Upper lobe of left lung (tissue), 6 donors: Measurements from ENCODE around the gene ALDOC. TPM values are rescaled to one million over a fixed set of nuclear protein-coding genes. Genes with fewer than 3 reads are reported as not detected.
A peak's percentile ranks its signal among the peaks of the same experiment; 100 is the strongest.

ENCODE experiments used
- ATAC-seq, 2 donors: fragments of 200-7000 bp; cut with Tn5 transposase; one replicate each; pipeline ENCODE4 v1.9.1; 2022; ENCODE audit warnings: mild to moderate bottlenecking in 2 of 2, moderate library complexity in 2 of 2; ENCODE audit not compliant: low FRiP score in 2 of 2
- DNase-seq, 2 donors: peaks; one replicate each; pipeline ENCODE4 v3.0.0-alpha.2; 2019 to 2020
- H3K27ac ChIP-seq, 4 donors: fragments of 200-600 bp; sonication (generic); one replicate each; pipeline ENCODE4 v1.5.1; 2016 to 2019
- H3K27me3 ChIP-seq, 4 donors: fragments of 200-600 bp; sonication (generic); one replicate each; pipeline ENCODE4 v1.5.1; 2017 to 2019
- H3K36me3 ChIP-seq, 4 donors: fragments of 200-600 bp; sonication (generic); one replicate each; pipeline ENCODE4 v1.5.1; 2016 to 2019
- H3K4me1 ChIP-seq, 4 donors: fragments of 200-600 bp; sonication (generic); one replicate each; pipeline ENCODE4 v1.5.1; 2018 to 2019
- H3K4me3 ChIP-seq, 4 donors: fragments of 200-600 bp; sonication (generic); one replicate each; pipeline ENCODE4 v1.5.1; 2017 to 2019; ENCODE audit warnings: mild to moderate bottlenecking in 2 of 4, moderate library complexity in 1 of 4
- H3K9me3 ChIP-seq, 4 donors: fragments of 200-600 bp; sonication (generic); one replicate each; pipeline ENCODE4 v1.5.1; 2018 to 2019
- EP300 ChIP-seq, 4 donors: sonication (generic); formaldehyde crosslinking; IDR thresholded peaks; one replicate each; pipeline ENCODE4 v1.5.1; 2017; ENCODE audit warnings: antibody characterized with exemption in 4 of 4, control low read depth in 2 of 4
- POLR2A ChIP-seq, 4 donors: fragments of 450-650 bp; IDR thresholded peaks; one replicate each; pipeline ENCODE4 v1.5.1; 2016 to 2017; ENCODE audit warnings: antibody characterized with exemption in 4 of 4, mild to moderate bottlenecking in 2 of 4
- POLR2AphosphoS5 ChIP-seq, 2 donors: sonication (generic); formaldehyde crosslinking; IDR thresholded peaks; one replicate each; pipeline ENCODE4 v1.5.1; 2017; ENCODE audit warnings: antibody characterized with exemption in 2 of 2
- WGBS, 2 donors: methylation state at CpG; one replicate each; pipeline ENCODE4 v1.1.5; 2017 to 2018; 5-methylcytosine and 5-hydroxymethylcytosine counted together
- total RNA-seq, 6 donors: library from RNA; depleted of rRNA in 4 of 6; stranded (reverse); fragments of >200 nt in 4 of 6; gene quantifications; one replicate each; pipeline versions ENCODE4 v1.1.0 to v1.2.1, GENCODE V29; 2016 to 2021
- TF ChIP-seq, protein P1 (sequence below), 6 experiments: fragments of 450-650 bp in 4 of 6; fragments of 200-600 bp in 2 of 6; sonication (generic) in 2 of 6; IDR thresholded peaks; one replicate each; pipeline ENCODE4 v1.5.1; 2016 to 2019; ENCODE audit warnings: antibody characterized with exemption in 6 of 6
- donor health status: DM: no; HTN: no; CAD: no; lungs with moderate emphysema.
- donor health status: DM: no; HTN: yes; CAD: no; lungs with severe emphysema.

The ALDOC gene
- total RNA-seq, 6 donors from 2014 or later = 6.3 to 19.2 (median 14.2) TPM

DNA sequence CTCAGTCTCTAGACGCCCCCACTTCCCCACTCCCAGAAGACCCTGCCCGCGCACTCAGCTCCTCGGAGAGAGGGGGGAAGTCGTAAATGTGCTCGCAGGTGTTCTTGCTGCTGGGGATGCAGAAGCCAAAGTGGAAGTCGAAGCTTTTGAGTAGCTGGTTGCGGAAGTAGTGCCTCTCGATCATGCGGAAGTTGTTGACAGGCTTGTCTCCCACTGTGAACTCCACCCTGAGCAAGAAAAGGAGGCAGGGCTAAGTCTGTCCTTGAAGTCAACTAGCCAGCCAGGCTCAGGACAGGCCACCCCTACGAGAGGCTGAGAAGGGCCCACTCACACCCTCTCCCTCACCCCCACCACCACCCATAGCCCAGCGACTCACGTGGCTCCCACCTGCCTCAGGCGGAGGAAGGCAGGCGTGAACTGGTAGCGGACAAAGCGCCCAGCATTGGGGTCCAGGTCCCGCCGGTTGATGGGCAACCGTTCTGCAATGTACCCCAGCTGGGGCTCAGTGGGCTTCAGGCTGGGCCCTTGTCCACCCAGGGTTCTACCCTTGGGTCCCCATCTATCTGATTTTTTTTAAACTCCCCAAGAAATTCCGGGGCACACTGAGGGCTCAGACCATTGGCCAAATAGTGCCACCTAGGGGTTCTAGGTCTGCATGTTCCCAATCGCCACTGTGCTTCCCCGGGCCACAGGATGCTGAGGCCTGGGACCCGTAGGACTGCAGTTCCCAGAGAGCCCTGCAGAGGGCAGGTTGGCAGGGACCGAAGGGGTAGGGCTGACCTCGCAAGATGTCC, 28.9 kb downstream of the ALDOC start:
- peaks cover 18 to 46% (median 22%) of the 10 kb centered on the region in 4 donors for H3K4me1 ChIP-seq
- TF ChIP-seq, protein P1, sequence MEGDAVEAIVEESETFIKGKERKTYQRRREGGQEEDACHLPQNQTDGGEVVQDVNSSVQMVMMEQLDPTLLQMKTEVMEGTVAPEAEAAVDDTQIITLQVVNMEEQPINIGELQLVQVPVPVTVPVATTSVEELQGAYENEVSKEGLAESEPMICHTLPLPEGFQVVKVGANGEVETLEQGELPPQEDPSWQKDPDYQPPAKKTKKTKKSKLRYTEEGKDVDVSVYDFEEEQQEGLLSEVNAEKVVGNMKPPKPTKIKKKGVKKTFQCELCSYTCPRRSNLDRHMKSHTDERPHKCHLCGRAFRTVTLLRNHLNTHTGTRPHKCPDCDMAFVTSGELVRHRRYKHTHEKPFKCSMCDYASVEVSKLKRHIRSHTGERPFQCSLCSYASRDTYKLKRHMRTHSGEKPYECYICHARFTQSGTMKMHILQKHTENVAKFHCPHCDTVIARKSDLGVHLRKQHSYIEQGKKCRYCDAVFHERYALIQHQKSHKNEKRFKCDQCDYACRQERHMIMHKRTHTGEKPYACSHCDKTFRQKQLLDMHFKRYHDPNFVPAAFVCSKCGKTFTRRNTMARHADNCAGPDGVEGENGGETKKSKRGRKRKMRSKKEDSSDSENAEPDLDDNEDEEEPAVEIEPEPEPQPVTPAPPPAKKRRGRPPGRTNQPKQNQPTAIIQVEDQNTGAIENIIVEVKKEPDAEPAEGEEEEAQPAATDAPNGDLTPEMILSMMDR (IDR thresholded peaks at IDR 0.05) = peak; percentile 87 to 98 (median 90)
- TF ChIP-seq EP300 (IDR thresholded peaks at IDR 0.05) (no peak), POLR2A (IDR thresholded peaks at IDR 0.05) (no peak), POLR2AphosphoS5 (IDR thresholded peaks at IDR 0.05) (no peak)
- H3K27me3 ChIP-seq = no peaks in the 10 kb centered on the region
- peaks cover 0 to 11% (median 5%) of the 10 kb centered on the region in 4 donors for H3K36me3 ChIP-seq
- no peaks in the 10 kb centered on the region for H3K9me3 ChIP-seq
- WGBS, 2 donors = 65 to 86% methylated on average over 13 to 25 of the region's 26 CpGs
- peak overlapping the region in 3 of 4 donors; percentile 45 to 81 (median 67) for H3K27ac ChIP-seq
- peak; percentile 59 to 82 for DNase-seq
- peak overlapping the region in 1 of 4 donors; percentile 2 for H3K4me3 ChIP-seq
- peak; percentile 77 to 80 for ATAC-seq

DNA sequence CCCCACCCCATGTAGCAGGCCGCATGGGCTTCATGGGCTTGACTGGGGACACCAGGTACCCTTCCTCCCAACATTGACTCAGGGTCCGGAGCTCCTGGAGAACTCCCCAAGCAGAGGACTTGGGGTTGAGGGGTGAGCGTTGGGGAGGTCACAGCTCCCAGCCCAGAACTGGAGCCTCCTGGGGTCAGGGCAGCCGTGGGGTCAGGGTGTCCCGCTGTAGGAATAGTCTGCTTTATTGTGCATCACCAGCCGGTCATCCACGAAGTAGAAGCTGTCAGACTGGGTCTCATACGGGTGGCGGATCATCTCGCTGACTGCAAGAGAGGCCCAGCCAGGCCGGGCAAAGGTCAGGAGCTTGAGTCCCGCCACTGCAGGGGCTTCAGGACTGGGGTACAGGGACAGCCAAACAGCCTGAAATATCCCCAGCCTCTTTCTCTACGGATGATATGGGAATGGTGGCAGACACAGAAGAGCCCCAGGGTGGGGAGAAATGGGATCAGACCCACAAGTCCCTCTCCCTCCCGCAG, 29.5 kb downstream of the ALDOC start:
- ATAC-seq (no peak), DNase-seq (no peak)
- Histone ChIP-seq H3K9me3 (no peaks in the 10 kb centered on the region), H3K36me3 (peaks cover 0 to 11% (median 5%) of the 10 kb centered on the region in 4 donors), H3K4me1 (peaks cover 15 to 40% (median 18%) of the 10 kb centered on the region in 4 donors), H3K27me3 (no peaks in the 10 kb centered on the region), H3K27ac (peak overlapping the region in 3 of 4 donors; percentile 45 to 81 (median 67)), H3K4me3 (no peak overlapping the region)
- TF ChIP-seq POLR2AphosphoS5 (IDR thresholded peaks at IDR 0.05) (no peak), EP300 (IDR thresholded peaks at IDR 0.05) (no peak), POLR2A (IDR thresholded peaks at IDR 0.05) (no peak)
- TF ChIP-seq, protein P1 (IDR thresholded peaks at IDR 0.05) = no peak
- WGBS, 2 donors = 81 to 88% methylated on average over 2 to 14 of the region's 14 CpGs

DNA sequence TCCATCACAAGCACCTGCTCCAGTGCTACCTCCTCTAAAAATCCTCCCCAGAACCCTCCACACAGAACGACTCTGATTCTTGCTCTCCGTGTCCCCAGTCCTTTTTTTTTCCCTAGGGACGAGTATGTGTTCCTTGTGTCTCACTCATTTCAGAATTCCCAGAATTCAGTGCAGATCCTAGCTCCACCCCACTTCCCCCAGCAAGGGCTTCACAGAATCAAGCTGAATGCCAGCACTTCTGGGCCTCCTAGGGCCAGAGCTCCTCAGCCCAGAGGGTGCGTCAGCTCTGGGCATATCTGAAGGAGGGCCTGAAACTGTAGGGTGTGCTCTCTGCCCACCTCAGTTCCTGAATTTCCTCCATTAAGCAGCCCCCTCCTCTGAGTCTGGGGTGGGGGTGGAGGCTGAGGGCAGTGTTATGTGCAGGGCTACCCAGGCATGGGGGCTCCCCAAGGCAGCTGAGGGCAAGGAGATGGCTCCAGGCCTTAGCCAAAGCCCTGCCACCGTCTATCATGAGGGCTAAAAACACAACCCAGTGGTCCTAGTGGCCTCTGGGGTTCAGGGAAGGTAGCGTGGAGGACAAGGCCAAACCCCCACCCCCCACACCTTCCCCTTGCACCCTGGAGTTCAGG, 30.8 kb downstream of the ALDOC start:
- H3K27ac ChIP-seq = no peak overlapping the region
- peaks cover 6 to 27% (median 8%) of the 10 kb centered on the region in 4 donors for H3K4me1 ChIP-seq
- TF ChIP-seq, protein P1 (IDR thresholded peaks at IDR 0.05) = no peak
- TF ChIP-seq EP300 (IDR thresholded peaks at IDR 0.05) (no peak), POLR2A (IDR thresholded peaks at IDR 0.05) (no peak), POLR2AphosphoS5 (IDR thresholded peaks at IDR 0.05) (no peak)
- WGBS, 2 donors = 69 to 71% methylated on average over 4 to 6 of the region's 6 CpGs
- H3K9me3 ChIP-seq = no peaks in the 10 kb centered on the region
- H3K36me3 ChIP-seq = peaks cover 0 to 11% (median 5%) of the 10 kb centered on the region in 4 donors
- H3K4me3 ChIP-seq = no peak overlapping the region
- no peak for ATAC-seq
- no peaks in the 10 kb centered on the region for H3K27me3 ChIP-seq
- DNase-seq = no peak

DNA sequence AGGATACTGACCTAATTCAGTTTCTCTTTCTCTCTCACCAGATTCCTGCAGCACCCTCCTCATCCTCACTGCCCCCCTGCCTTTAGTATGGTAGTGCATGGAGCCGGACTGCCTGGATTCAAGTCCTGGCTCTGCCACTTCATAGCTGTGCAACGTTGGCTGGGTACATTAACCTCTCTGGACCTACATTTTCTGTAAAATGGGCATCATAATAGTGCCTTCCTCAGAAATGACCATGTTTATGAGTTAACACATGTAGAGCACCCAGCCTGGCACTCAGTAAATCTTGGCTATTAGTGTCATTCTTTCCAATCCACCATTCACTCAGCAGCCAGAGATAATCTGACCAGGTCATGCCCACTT, 31.6 kb downstream of the ALDOC start:
- 72 to 84% methylated on average over 2 of the region's 2 CpGs for WGBS, 2 donors
- TF ChIP-seq POLR2A (IDR thresholded peaks at IDR 0.05) (no peak), EP300 (IDR thresholded peaks at IDR 0.05) (no peak), POLR2AphosphoS5 (IDR thresholded peaks at IDR 0.05) (no peak)
- TF ChIP-seq, protein P1 (IDR thresholded peaks at IDR 0.05) = no peak

More for the DNA sequence above, 31.6 kb downstream of the ALDOC start:
- DNase-seq (no peak), ATAC-seq (no peak)
- H3K27me3 ChIP-seq = no peaks in the 10 kb centered on the region
- H3K4me3 ChIP-seq = no peak overlapping the region
- H3K4me1 ChIP-seq = peaks cover 5 to 23% (median 8%) of the 10 kb centered on the region in 4 donors
- no peak overlapping the region for H3K27ac ChIP-seq
- no peaks in the 10 kb centered on the region for H3K9me3 ChIP-seq
- peaks cover 0 to 11% (median 5%) of the 10 kb centered on the region in 4 donors for H3K36me3 ChIP-seq
